ENCODE measurements around the gene PFKFB2. TPM values are rescaled to one million over a fixed set of nuclear protein-coding genes. Genes with fewer than 3 reads are reported as not detected.

Gene PFKFB2
- total RNA-seq, 1 experiment from 2014 or later, result 35.6 TPM

DNA sequence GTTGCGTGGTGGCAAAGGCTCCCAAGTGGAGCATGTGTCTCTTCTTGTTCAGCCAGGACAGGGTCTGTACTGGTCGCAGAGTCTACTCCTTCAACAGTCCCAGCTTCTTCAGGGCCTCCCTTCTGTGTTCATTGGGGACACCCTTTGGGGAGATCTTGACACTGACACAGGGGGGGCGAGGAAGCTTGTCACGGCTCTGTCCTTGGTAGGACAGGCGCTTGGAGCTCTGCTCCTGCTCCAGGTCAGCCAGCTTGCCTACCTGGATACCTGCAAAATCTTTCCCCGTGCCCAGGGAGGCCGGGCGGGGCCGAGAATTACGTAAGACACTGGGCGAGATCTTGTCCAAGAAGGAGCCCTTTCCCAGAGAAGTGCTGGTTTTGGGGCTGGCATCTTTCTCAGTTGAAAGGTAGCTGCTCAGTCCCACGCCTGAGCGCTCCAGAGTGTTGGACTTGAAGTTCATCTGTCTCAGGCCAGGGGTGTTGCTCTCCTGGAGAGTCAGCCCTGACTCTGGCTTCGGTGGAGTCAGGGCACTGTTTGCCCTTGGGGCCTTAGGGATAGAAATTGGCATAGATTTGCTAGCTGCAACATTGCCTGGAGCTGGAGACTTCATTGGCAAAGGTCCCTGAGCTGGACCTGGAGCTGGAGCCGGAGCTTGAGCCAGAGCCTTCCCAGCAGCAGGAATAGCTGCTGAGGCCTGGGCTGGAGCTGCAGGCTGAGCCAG, 31.0 kb upstream of the PFKFB2 start:
- Histone ChIP-seq H3K36me3 (ENCODE audit: control insufficient read depth, insufficient read depth, low read length) (no peaks in the 10 kb centered on the region), H3K9me3 (ENCODE audit: control insufficient read depth, insufficient read depth, low read depth, low read length) (no peaks in the 10 kb centered on the region), H3K4me3 (ENCODE audit: low read depth in 2 of 2, low read length in 2 of 2) (no peak overlapping the region), H3K27me3 (ENCODE audit: control insufficient read depth, insufficient read depth, low read length) (no peaks in the 10 kb centered on the region; the same call in none of the 2 replicates), H3K27ac (ENCODE audit: low read length) (no peak overlapping the region), H3K4me1 (ENCODE audit: control insufficient read depth, insufficient read depth, low read length) (no peaks in the 10 kb centered on the region)
- in situ Hi-C loops (cut with HindIII; ENCODE audit: low pct_unique_long_range_greater_than_20kb, low sequenced_read_pairs) (no loop called here), intact Hi-C loops (cut with micrococcal nuclease; ENCODE audit: unreplicated experiment) (no loop called here)
- TF ChIP-seq POLR2AphosphoS5 (IDR thresholded peaks at IDR 0.05; ENCODE audit: low read depth, low read length) (no peak), CTCF (IDR thresholded peaks at IDR 0.05) (no peak), REST (IDR thresholded peaks at IDR 0.05; ENCODE audit: insufficient read depth in 1 of 2, low read depth in 2 of 2, low read length in 1 of 2) (no peak), SIN3A (IDR thresholded peaks at IDR 0.05; ENCODE audit: borderline replicate concordance, insufficient read depth, low read depth, low read length) (no peak), TCF7L2 (IDR thresholded peaks at IDR 0.05; ENCODE audit: low read depth, low read length) (no peak)
- BruUV-seq (replicated peaks), result no TSS peak
- DNase-seq (ENCODE audit: low read depth, low spot score) (no peak), ATAC-seq (peak; percentile 24; the same call in 1 of the 2 replicates)
- CTCF ChIA-PET, result no interaction called here
- POLR2A ChIA-PET, result no interaction called here

DNA sequence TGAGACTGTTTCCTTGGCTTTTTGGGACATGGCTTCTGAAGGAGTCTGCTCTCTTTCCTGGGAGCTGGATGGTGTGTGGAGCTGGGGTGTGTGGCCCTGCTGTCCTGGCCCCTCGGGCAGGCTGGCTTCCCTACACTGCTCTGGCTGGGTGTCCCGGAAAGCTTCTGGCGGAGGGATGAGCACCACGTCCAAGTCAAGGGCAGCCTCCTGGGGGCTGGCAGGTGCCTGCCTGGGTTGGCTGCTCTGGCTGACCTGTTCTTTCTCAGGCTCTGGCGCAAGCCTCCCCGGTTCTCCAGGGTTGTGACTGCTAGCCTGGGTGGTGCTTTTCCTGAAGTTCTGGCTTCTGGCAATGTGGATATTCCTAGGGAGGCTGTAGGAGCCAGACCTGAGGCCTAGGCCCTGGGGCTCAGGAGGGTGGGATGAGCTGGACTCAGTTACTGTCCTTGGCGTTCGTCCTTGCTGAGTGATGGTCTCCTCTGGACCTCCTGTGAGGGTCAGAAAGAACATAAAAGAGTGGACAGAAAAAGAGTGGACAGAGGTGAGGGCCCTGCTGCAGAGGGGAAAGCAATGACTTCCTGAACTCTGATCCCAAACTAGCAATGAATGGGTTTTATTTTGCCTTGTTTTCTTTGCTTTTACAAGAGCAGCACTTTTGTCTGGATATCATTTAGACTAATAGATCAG, 29.9 kb upstream of the PFKFB2 start:
- no TSS peak for BruUV-seq (replicated peaks)
- H3K27me3 ChIP-seq (ENCODE audit: control insufficient read depth, insufficient read depth, low read length), result peaks cover under 1% of the 10 kb centered on the region
- no peak for DNase-seq (ENCODE audit: low read depth, low spot score)
- CTCF ChIA-PET, result no interaction called here
- TF ChIP-seq CTCF (IDR thresholded peaks at IDR 0.05) (no peak), TCF7L2 (IDR thresholded peaks at IDR 0.05; ENCODE audit: low read depth, low read length) (no peak), SIN3A (IDR thresholded peaks at IDR 0.05; ENCODE audit: borderline replicate concordance, insufficient read depth, low read depth, low read length) (no peak), POLR2AphosphoS5 (IDR thresholded peaks at IDR 0.05; ENCODE audit: low read depth, low read length) (no peak), REST (IDR thresholded peaks at IDR 0.05; ENCODE audit: insufficient read depth in 1 of 2, low read depth in 2 of 2, low read length in 1 of 2) (no peak)
- in situ Hi-C loops (cut with HindIII; ENCODE audit: low pct_unique_long_range_greater_than_20kb, low sequenced_read_pairs), result no loop called here
- no peak overlapping the region for H3K4me3 ChIP-seq (ENCODE audit: low read depth in 2 of 2, low read length in 2 of 2)
- ATAC-seq, result no peak
- no peaks in the 10 kb centered on the region for H3K36me3 ChIP-seq (ENCODE audit: control insufficient read depth, insufficient read depth, low read length)
- no peaks in the 10 kb centered on the region for H3K4me1 ChIP-seq (ENCODE audit: control insufficient read depth, insufficient read depth, low read length)
- H3K9me3 ChIP-seq (ENCODE audit: control insufficient read depth, insufficient read depth, low read depth, low read length), result no peaks in the 10 kb centered on the region
- no peak overlapping the region for H3K27ac ChIP-seq (ENCODE audit: low read length)
- POLR2A ChIA-PET, result no interaction called here
- intact Hi-C loops (cut with micrococcal nuclease; ENCODE audit: unreplicated experiment), result no loop called here
